Sigmoid colon (tissue), 7 donors: Measurements from ENCODE around the gene RC3H1. TPM values are rescaled to one million over a fixed set of nuclear protein-coding genes. Genes with fewer than 3 reads are reported as not detected.
"Not testable (repeated sequence)": the region's sequence is repeated elsewhere in the genome, so short reads cannot be mapped to it uniquely, and the experiment has no call there.

Experiments used
- DNase-seq: peaks from one replicate; pipeline ENCODE4 v3.0.0-alpha.2; 2019
- H3K27ac ChIP-seq, 4 donors: fragments of 200-600 bp; sonication (generic); one replicate each; pipeline ENCODE4 v1.5.1; 2016 to 2019; ENCODE audit warnings: mild to moderate bottlenecking in 1 of 4
- H3K27me3 ChIP-seq, 3 donors: fragments of 200-600 bp; sonication (generic); one replicate each; pipeline ENCODE4 v1.5.1; 2019; ENCODE audit warnings: mild to moderate bottlenecking in 1 of 3
- H3K36me3 ChIP-seq, 4 donors: fragments of 200-600 bp; sonication (generic); one replicate each; pipeline ENCODE4 v1.5.1; 2016 to 2019
- H3K4me1 ChIP-seq, 4 donors: fragments of 200-600 bp; sonication (generic); one replicate each; pipeline ENCODE4 v1.5.1; 2017 to 2019
- H3K4me3 ChIP-seq, 4 donors: fragments of 200-600 bp; sonication (generic); one replicate each; pipeline ENCODE4 v1.5.1; 2017 to 2019; ENCODE audit warnings: mild to moderate bottlenecking in 2 of 4, moderate library complexity in 1 of 4
- H3K9me3 ChIP-seq, 4 donors: fragments of 200-600 bp in 3 of 4; sonication (generic) in 3 of 4; one replicate each; pipeline versions ENCODE4 v1.5.1 to v1.6.1; 2013 to 2019
- CTCF ChIP-seq, 4 experiments: fragments of 450-650 bp in 3 of 4; fragments of 200-600 bp in 1 of 4; IDR thresholded peaks; one replicate each; pipeline ENCODE4 v1.5.1; 2016 to 2019; ENCODE audit warnings: antibody characterized with exemption in 4 of 4, mild to moderate bottlenecking in 3 of 4, moderate library complexity in 2 of 4
- EP300 ChIP-seq, 4 donors: sonication (generic); formaldehyde crosslinking; IDR thresholded peaks; one replicate each; pipeline ENCODE4 v1.6.1; 2017; ENCODE audit warnings: antibody characterized with exemption in 4 of 4
- POLR2A ChIP-seq, 2 donors: fragments of 450-650 bp; IDR thresholded peaks; one replicate each; pipeline ENCODE4 v1.6.1; 2016; ENCODE audit warnings: antibody characterized with exemption in 2 of 2, mild to moderate bottlenecking in 2 of 2, moderate library complexity in 2 of 2
- POLR2AphosphoS5 ChIP-seq, 4 donors: sonication (generic); formaldehyde crosslinking; IDR thresholded peaks; one replicate each; pipeline ENCODE4 v1.6.1; 2017; ENCODE audit warnings: antibody characterized with exemption in 4 of 4
- WGBS, 2 donors: extraction: QIAGEN DNeasy Blood & Tissue Kit; methylation state at CpG; one replicate each; pipeline ENCODE4 v1.1.7; 2013; 5-methylcytosine and 5-hydroxymethylcytosine counted together
- intact Hi-C: fragments of 100-400 bp; cut with DNase I; formaldehyde crosslinking; loops from one replicate; pipeline ENCODE4 v1.15.1; 2023
- polyA plus RNA-seq, 3 donors: library from polyadenylated mRNA; stranded (reverse); fragments of 200-250 nt; gene quantifications; one replicate each; pipeline ENCODE4 v1.2.3, GENCODE V29; 2013
- total RNA-seq, 4 donors: library from RNA; depleted of rRNA; stranded (reverse); fragments of >200 nt; gene quantifications; one replicate each; pipeline ENCODE4 v1.1.0, GENCODE V29; 2016
- donor health status: healthy with polysubstance abuse.
- donor health status: Bipolar disorder and iron deficiency.
- donor health status: healthy.

The RC3H1 gene
- total and polyA plus RNA-seq, 7 donors: 2.4 to 55.9 (median 22.5) TPM

GRCh38 chr1:174053826-174054225 lies 31.7 kb upstream of the RC3H1 start:
- Histone ChIP-seq H3K4me1 (no peaks in the 10 kb centered on the region), H3K27ac (no peak overlapping the region), H3K27me3 (no peaks in the 10 kb centered on the region), H3K36me3 (no peaks in the 10 kb centered on the region), H3K4me3 (no peak overlapping the region), H3K9me3 (no peaks in the 10 kb centered on the region)
- TF ChIP-seq POLR2A (IDR thresholded peaks at IDR 0.05): no peak
- no peak for DNase-seq
- intact Hi-C loops: no loop called here

- H3K27me3 ChIP-seq: no peaks in the 10 kb centered on the region
- no peak overlapping the region for H3K27ac ChIP-seq
- DNase-seq: no peak
- H3K9me3 ChIP-seq: no peaks in the 10 kb centered on the region
- intact Hi-C loops: no loop called here
- no peak for TF ChIP-seq POLR2A (IDR thresholded peaks at IDR 0.05)
- TF ChIP-seq EP300 (IDR thresholded peaks at IDR 0.05): no peak
- TF ChIP-seq CTCF (IDR thresholded peaks at IDR 0.05): no peak
- TF ChIP-seq POLR2AphosphoS5 (IDR thresholded peaks at IDR 0.05): no peak
- H3K4me1 ChIP-seq: no peaks in the 10 kb centered on the region
- H3K4me3 ChIP-seq: no peak overlapping the region
- no peaks in the 10 kb centered on the region for H3K36me3 ChIP-seq
- WGBS, 2 donors: 73 to 79% methylated on average over 3 of the region's 3 CpGs
Observed at GRCh38 chr1:174052621-174053020, 30.5 kb upstream of the RC3H1 start.

- H3K27ac ChIP-seq: peak overlapping the region in 1 of 4 donors; percentile 42
- H3K27me3 ChIP-seq: no peaks in the 10 kb centered on the region
- no peaks in the 10 kb centered on the region for H3K36me3 ChIP-seq
- TF ChIP-seq EP300 (IDR thresholded peaks at IDR 0.05) (no peak), CTCF (IDR thresholded peaks at IDR 0.05) (no peak), POLR2AphosphoS5 (IDR thresholded peaks at IDR 0.05) (peak in 3 of 4 donors; percentile 6 to 50 (median 37))
- no peak overlapping the region for H3K4me3 ChIP-seq
- H3K4me1 ChIP-seq: no peaks in the 10 kb centered on the region
- peak; percentile 77 for DNase-seq
- intact Hi-C loops: no loop called here
- H3K9me3 ChIP-seq: no peaks in the 10 kb centered on the region
- 75 to 78% methylated on average over 6 of the region's 6 CpGs for WGBS, 2 donors
Observed at GRCh38 chr1:174051956-174052355, 29.8 kb upstream of the RC3H1 start.

- H3K36me3 ChIP-seq: no peaks in the 10 kb centered on the region
- no peaks in the 10 kb centered on the region for H3K9me3 ChIP-seq
- DNase-seq: no peak
- H3K4me3 ChIP-seq: no peak overlapping the region
- no peaks in the 10 kb centered on the region for H3K4me1 ChIP-seq
- 88 to 96% methylated on average over 2 of the region's 2 CpGs for WGBS, 2 donors
- H3K27me3 ChIP-seq: no peaks in the 10 kb centered on the region
- intact Hi-C loops: no loop called here
- H3K27ac ChIP-seq: no peak overlapping the region
- TF ChIP-seq EP300 (IDR thresholded peaks at IDR 0.05): no peak
- no peak for TF ChIP-seq CTCF (IDR thresholded peaks at IDR 0.05)
- no peak for TF ChIP-seq POLR2AphosphoS5 (IDR thresholded peaks at IDR 0.05)
- TF ChIP-seq POLR2A (IDR thresholded peaks at IDR 0.05): no peak
Observed at GRCh38 chr1:174049514-174049913, 27.4 kb upstream of the RC3H1 start.

GRCh38 chr1:174044418-174045222 lies 22.5 kb upstream of the RC3H1 start:
- Histone ChIP-seq H3K27me3 (no peaks in the 10 kb centered on the region), H3K4me3 (no peak overlapping the region), H3K9me3 (no peaks in the 10 kb centered on the region), H3K4me1 (peaks cover 0 to 6% (median 3%) of the 10 kb centered on the region in 4 donors), H3K27ac (no peak overlapping the region), H3K36me3 (no peaks in the 10 kb centered on the region)
- DNase-seq: no peak
- intact Hi-C loops: no loop called here
- WGBS, 2 donors: 34 to 57% methylated on average over 4 of the region's 4 CpGs
- TF ChIP-seq EP300 (IDR thresholded peaks at IDR 0.05) (no peak), CTCF (IDR thresholded peaks at IDR 0.05) (no peak), POLR2A (IDR thresholded peaks at IDR 0.05) (no peak), POLR2AphosphoS5 (IDR thresholded peaks at IDR 0.05) (no peak)

GRCh38 chr1:174042509-174042908 lies 20.4 kb upstream of the RC3H1 start:
- H3K36me3 ChIP-seq, H3K27me3 ChIP-seq, DNase-seq, H3K9me3 ChIP-seq, H3K4me1 ChIP-seq, H3K27ac ChIP-seq, H3K4me3 ChIP-seq, intact Hi-C loops: not testable (repeated sequence)
- WGBS, 2 donors: 85 to 90% methylated on average over 5 of the region's 5 CpGs
